PC-3 (cell line): ENCODE data around the gene DNAJC28. TPM values are rescaled to one million over a fixed set of nuclear protein-coding genes. Genes with fewer than 3 reads are reported as not detected.

ENCODE experiments used
- ATAC-seq: fragments of 200-7000 bp; cut with Tn5 transposase; 2 replicates; pipeline ENCODE4 v1.9.1; 2020; ENCODE audit warnings: mild to moderate bottlenecking, moderate library complexity
- Bru-seq: library from RNA; stranded (reverse); fragments of 400-500 nt; gene quantifications from one replicate; lab custom pipeline; 2021; lab: Mats Ljungman, UMichigan
- BruChase-seq, 2 experiments: library from RNA; stranded (reverse); fragments of 400-500 nt; gene quantifications; one replicate each; lab custom pipeline; 2021; lab: Mats Ljungman, UMichigan
- BruUV-seq: library from RNA; stranded (reverse); fragments of 400-500 nt; replicated peaks from 2 replicates; lab custom pipeline; 2021; lab: Mats Ljungman, UMichigan
- CTCF ChIA-PET: fragments of 300-600 bp; sonication (Branson Sonifier 250); formaldehyde crosslinking; loops from one replicate; lab custom pipeline; 2022; ENCODE audit warnings: antibody characterized with exemption; lab: Charles Lee
- POLR2A ChIA-PET: fragments of 300-600 bp; sonication (Branson Sonifier 250); formaldehyde crosslinking; loops from one replicate; lab custom pipeline; 2022; ENCODE audit warnings: antibody characterized with exemption; ENCODE audit not compliant: unreplicated experiment; lab: Charles Lee
- DNase-seq: peaks from one replicate; pipeline ENCODE4 v3.0.0-alpha.2; 2015
- H2AFZ ChIP-seq: fragments of 300-600 bp; sonication (generic); 2 replicates; pipeline ENCODE4 v1.6.0; 2016; ENCODE audit warnings: antibody characterized with exemption, low read length
- H3F3A ChIP-seq: fragments of 300-600 bp; sonication (generic); one replicate; pipeline ENCODE4 v1.6.0; 2017; ENCODE audit warnings: antibody characterized with exemption, low read length, control low read depth, mild to moderate bottlenecking; ENCODE audit not compliant: unreplicated experiment
- H3K27ac ChIP-seq: fragments of 300-600 bp; sonication (generic); 2 replicates; pipeline ENCODE4 v1.5.1; 2016; ENCODE audit warnings: mild to moderate bottlenecking, low read length
- H3K27me3 ChIP-seq: fragments of 300-600 bp; sonication (generic); 2 replicates; pipeline ENCODE4 v1.6.1; 2016; ENCODE audit warnings: low read length, mixed read lengths
- H3K36me3 ChIP-seq: fragments of 300-600 bp; sonication (generic); 2 replicates; pipeline ENCODE4 v1.6.1; 2016; ENCODE audit warnings: low read depth, mixed run types, low read length, mixed read lengths
- H3K4me1 ChIP-seq: fragments of 300-600 bp; sonication (generic); 2 replicates; pipeline ENCODE4 v1.5.1; 2016; ENCODE audit warnings: low read length; ENCODE audit not compliant: insufficient read depth
- H3K4me2 ChIP-seq: fragments of 300-600 bp; sonication (generic); 2 replicates; pipeline ENCODE4 v1.6.0; 2016; ENCODE audit warnings: low read length
- H3K4me3 ChIP-seq: fragments of 300-600 bp; sonication (generic); 2 replicates; pipeline ENCODE4 v1.5.1; 2016; ENCODE audit warnings: mild to moderate bottlenecking, low read length, mixed read lengths
- H3K79me2 ChIP-seq: fragments of 300-600 bp; sonication (generic); 2 replicates; pipeline ENCODE4 v1.6.1; 2017; ENCODE audit warnings: low read length, mixed read lengths
- H3K9ac ChIP-seq: fragments of 300-600 bp; sonication (generic); 2 replicates; pipeline ENCODE4 v1.6.0; 2016; ENCODE audit warnings: mild to moderate bottlenecking, low read length
- H3K9me2 ChIP-seq: fragments of 300-600 bp; sonication (generic); replicated peaks from 2 replicates; pipeline ENCODE4 v1.6.1; 2016; ENCODE audit warnings: mixed run types, low read length, mixed read lengths
- H3K9me3 ChIP-seq: fragments of 300-600 bp; sonication (generic); 2 replicates; pipeline ENCODE4 v1.6.1; 2016; ENCODE audit warnings: low read length, mixed read lengths
- H4K20me1 ChIP-seq: fragments of 300-600 bp; sonication (generic); 2 replicates; pipeline ENCODE4 v1.6.1; 2016; ENCODE audit warnings: low read length, mixed read lengths
- CTCF ChIP-seq: fragments of 300-600 bp; sonication (generic); conservative IDR thresholded peaks from 2 replicates; pipeline ENCODE4 v1.5.1; 2017; ENCODE audit warnings: antibody characterized with exemption, low read depth, mild to moderate bottlenecking, low read length
- EZH2 ChIP-seq: fragments of 300-600 bp; sonication (generic); IDR thresholded peaks from one replicate; pipeline ENCODE4 v1.6.1; 2017; ENCODE audit warnings: antibody characterized with exemption, mild to moderate bottlenecking, low read length; ENCODE audit not compliant: unreplicated experiment
- EZH2phosphoT487 ChIP-seq: fragments of 300-600 bp; sonication (generic); IDR thresholded peaks from 2 replicates; pipeline ENCODE4 v1.6.1; 2018; ENCODE audit warnings: mild to moderate bottlenecking, antibody characterized with exemption, low read length, borderline replicate concordance
- intact Hi-C: fragments of 100-400 bp; cut with micrococcal nuclease; formaldehyde crosslinking; loops from 2 replicates; pipeline ENCODE4 v1.9.0; 2023
- long read RNA-seq: library from polyadenylated mRNA; unstranded; transcript quantifications from one replicate; pipeline ENCODE4 v2.0.0, GENCODE V29; 2021; ENCODE audit not compliant: unreplicated experiment
- total RNA-seq: library from RNA; depleted of rRNA; stranded (reverse); fragments of >200 nt; gene quantifications from 2 replicates; pipeline ENCODE4 v1.2.3, GENCODE V29; 2014; rRNA removed

Gene DNAJC28
- total RNA-seq (0.29 and 0.44 TPM in 2 replicates), Bru-seq, nascent RNA (percentile 56 among the genes with signal in this experiment), BruChase-seq, experiment 1, labeled RNA remaining after a 6-hour chase (percentile 62 among the genes with signal in this experiment), BruChase-seq, experiment 2, labeled RNA remaining after a 2-hour chase (percentile 65 among the genes with signal in this experiment)
- long read RNA-seq, partial matches to known transcripts, result 0 of 5 reads
- long read RNA-seq, other reads (novel, unspliced or antisense), result 1 of 5 reads

GRCh38 chr21:33491373-33492102 is at the start of gene DNAJC28:
DNAJC28 (minus strand) TSS chr21:33491716; CDS start chr21:33489393, 2,323 bp downstream.
- no peaks in the 10 kb centered on the region for H3K27me3 ChIP-seq
- H3K9me3 ChIP-seq, result no peaks in the 10 kb centered on the region
- peak within 1 kb of the TSS; percentile 83 for H3K4me2 ChIP-seq
- CTCF ChIA-PET, result interaction anchor here (0.6 to 1.5 kb wide), 4 partner anchors 12 to 295 kb away, joined by 3 to 16 read pairs (median 3); partner anchors contain the start of gene TMEM50B
- peak within 1 kb of the TSS; percentile 34 for H3K9ac ChIP-seq
- peak within 1 kb of the TSS; percentile 82 for H3K4me3 ChIP-seq
- TF ChIP-seq EZH2phosphoT487, result no peak
- no peak for TF ChIP-seq CTCF
- TF ChIP-seq EZH2, result no peak
- BruUV-seq, result no TSS peak
- no peaks in the 10 kb centered on the region for H3K4me1 ChIP-seq
- POLR2A ChIA-PET, result interaction anchor here (0.6 to 1.6 kb wide), 3 partner anchors 8 to 52 kb away, joined by 5 to 29 read pairs (median 10); partner anchors contain the start of gene TMEM50B
- ATAC-seq (peak; percentile 96), DNase-seq (peak; percentile 95)
- no peaks in the 10 kb centered on the region for H4K20me1 ChIP-seq
- H3F3A ChIP-seq, result no peaks in the 10 kb centered on the region
- no peak within 1 kb of the TSS for H3K27ac ChIP-seq
- no peaks in the 10 kb centered on the region for H3K9me2 ChIP-seq
- no peaks in the 10 kb centered on the region for H3K79me2 ChIP-seq
- H2AFZ ChIP-seq, result peak within 1 kb of the TSS; percentile 94
- intact Hi-C loops, result no loop called here
- no peaks in the 10 kb centered on the region for H3K36me3 ChIP-seq

GRCh38 chr21:33541105-33541711 is 49.7 kb upstream of the DNAJC28 start:
- no peak for TF ChIP-seq CTCF
- TF ChIP-seq EZH2phosphoT487, result no peak
- TF ChIP-seq EZH2, result no peak
- peaks cover 28% of the 10 kb centered on the region for H3K36me3 ChIP-seq
- H3K27ac ChIP-seq, result peak overlapping the region; percentile 98
- intact Hi-C loops, result loop anchor here (5.0 kb wide), 3 partner anchors 46 to 159 kb away; partner anchors contain the start of gene DONSON
- no peaks in the 10 kb centered on the region for H3F3A ChIP-seq
- ChIA-PET CTCF (interaction anchor here (0.6 kb wide), 1 partner anchor 101 kb away, joined by 3 read pairs; no protein-coding TSS in a partner anchor), POLR2A (interaction anchor here (0.6 kb wide), 2 partner anchors 136 to 267 kb away, joined by 3 read pairs; no protein-coding TSS in a partner anchor)
- H3K79me2 ChIP-seq, result peaks cover 92% of the 10 kb centered on the region
- H3K4me2 ChIP-seq, result peak overlapping the region; percentile 95
- no peaks in the 10 kb centered on the region for H3K9me3 ChIP-seq
- no peaks in the 10 kb centered on the region for H3K27me3 ChIP-seq
- no TSS peak for BruUV-seq
- DNase-seq, result peak; percentile 30
- peak overlapping the region; percentile 99 for H3K9ac ChIP-seq
- H3K4me1 ChIP-seq, result peaks cover 22% of the 10 kb centered on the region
- H4K20me1 ChIP-seq, result peaks cover 37% of the 10 kb centered on the region
- ATAC-seq, result no peak
- peak overlapping the region; percentile 69 for H2AFZ ChIP-seq
- H3K9me2 ChIP-seq, result no peaks in the 10 kb centered on the region
- peak overlapping the region; percentile 94 for H3K4me3 ChIP-seq
